ENCODE data around the gene CACNA2D2.

The CACNA2D2 gene

DNA sequence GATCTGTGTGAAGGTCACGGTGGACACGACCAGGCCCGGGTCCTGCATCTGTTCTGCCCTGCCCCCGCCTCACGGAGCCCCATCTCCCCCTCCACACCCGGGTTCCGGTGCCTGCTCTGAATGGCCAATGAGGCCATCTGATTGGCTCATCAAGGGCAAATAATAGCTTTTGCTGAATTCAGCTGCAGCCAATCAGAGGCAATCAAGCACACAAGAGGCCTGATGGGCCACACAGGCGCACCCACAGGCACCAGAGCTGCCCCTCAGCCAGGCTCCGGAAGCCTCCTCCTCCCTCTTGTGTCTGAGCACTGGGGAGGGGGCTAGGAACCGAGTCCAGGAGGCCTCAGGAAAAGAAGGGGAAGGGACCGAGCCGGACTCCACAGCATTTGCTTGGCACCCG lies 49.5 kb downstream of the CACNA2D2 start:
- no peak for TF ChIP-seq Cebpa-rat (IDR thresholded peaks at IDR 0.05)

GRCh38 chr3:50450209-50450921 lies 53.1 kb downstream of the CACNA2D2 start:
- Histone ChIP-seq H3K27me3 (no peaks in the 10 kb centered on the region), H3K9ac (0 out of 2 replicates have a peak overlapping the region, but pooled peaks have one; percentile 10), H3K27ac (peak overlapping the region; percentile 19; the same call in 1 of the 2 replicates), H4K20me1 (no peaks in the 10 kb centered on the region), H3K4me3 (no peak overlapping the region), H3K9me3 (no peaks in the 10 kb centered on the region), H3K4me2 (peak overlapping the region; percentile 70), H3K36me3 (no peaks in the 10 kb centered on the region), H3K4me1 (peaks cover 31% of the 10 kb centered on the region)
- TF ChIP-seq Cebpa-rat (IDR thresholded peaks at IDR 0.05), result no peak

More for the DNA sequence above, 49.5 kb downstream of the CACNA2D2 start:
- Histone ChIP-seq H3K36me3 (no peaks in the 10 kb centered on the region), H3K27ac (no peak overlapping the region), H3K4me1 (peaks cover 24% of the 10 kb centered on the region), H3K4me2 (no peak overlapping the region), H3K9me3 (no peaks in the 10 kb centered on the region), H3K9ac (no peak overlapping the region), H3K4me3 (no peak overlapping the region), H3K27me3 (no peaks in the 10 kb centered on the region), H4K20me1 (no peaks in the 10 kb centered on the region)

- Histone ChIP-seq H3K4me2 (peak overlapping the region; percentile 2), H3K27me3 (no peaks in the 10 kb centered on the region), H3K4me3 (no peak overlapping the region)
These were observed 54.5 kb downstream of the CACNA2D2 start for GRCh38 chr3:50448752-50449539.

GRCh38 chr3:50447290-50447840 lies 56.1 kb downstream of the CACNA2D2 start:
- no peak for TF ChIP-seq Cebpa-rat (IDR thresholded peaks at IDR 0.05)
- H3K4me3 ChIP-seq, result no peak overlapping the region
- H3K27me3 ChIP-seq, result no peaks in the 10 kb centered on the region
- H4K20me1 ChIP-seq, result no peaks in the 10 kb centered on the region
- no peak overlapping the region for H3K9ac ChIP-seq
- no peak overlapping the region for H3K4me2 ChIP-seq
- H3K4me1 ChIP-seq, result peaks cover 31% of the 10 kb centered on the region
- H3K9me3 ChIP-seq, result no peaks in the 10 kb centered on the region
- H3K36me3 ChIP-seq, result no peaks in the 10 kb centered on the region
- no peak overlapping the region for H3K27ac ChIP-seq

More at GRCh38 chr3:50448752-50449539, 54.5 kb downstream of the CACNA2D2 start:
- TF ChIP-seq Cebpa-rat (IDR thresholded peaks at IDR 0.05), result no peak
- Histone ChIP-seq H3K4me1 (peaks cover 31% of the 10 kb centered on the region), H3K36me3 (no peaks in the 10 kb centered on the region), H4K20me1 (no peaks in the 10 kb centered on the region), H3K9me3 (no peaks in the 10 kb centered on the region), H3K9ac (no peak overlapping the region), H3K27ac (no peak overlapping the region)

DNA sequence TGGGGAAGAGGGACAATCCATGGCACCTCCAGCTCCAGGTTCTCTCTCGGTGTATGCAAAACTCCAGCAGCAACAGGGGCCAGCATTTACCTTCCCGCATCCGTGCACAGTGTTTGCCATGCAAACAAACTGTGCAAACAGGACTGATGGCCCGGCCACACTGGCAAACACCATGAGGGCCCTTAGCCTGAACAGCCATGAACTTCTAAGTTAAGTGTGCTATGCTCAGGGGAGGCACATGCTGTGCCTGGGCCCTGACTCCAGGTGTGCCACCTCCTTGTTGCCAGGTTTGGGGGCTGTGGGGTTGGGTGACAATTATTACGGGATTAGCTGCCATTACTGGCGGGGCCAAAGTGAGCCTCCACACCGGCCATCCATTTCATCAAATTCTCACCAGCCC lies 57.5 kb downstream of the CACNA2D2 start:
- Histone ChIP-seq H3K9ac (no peak overlapping the region), H3K36me3 (no peaks in the 10 kb centered on the region), H4K20me1 (no peaks in the 10 kb centered on the region), H3K9me3 (no peaks in the 10 kb centered on the region), H3K4me2 (no peak overlapping the region), H3K4me1 (peaks cover 31% of the 10 kb centered on the region), H3K27me3 (no peaks in the 10 kb centered on the region), H3K27ac (no peak overlapping the region), H3K4me3 (no peak overlapping the region)
- TF ChIP-seq Cebpa-rat (IDR thresholded peaks at IDR 0.05), result no peak

GRCh38 chr3:50444782-50445181 lies 58.7 kb downstream of the CACNA2D2 start:
- H3K27ac ChIP-seq, result no peak overlapping the region
- H3K36me3 ChIP-seq, result no peaks in the 10 kb centered on the region
- no peaks in the 10 kb centered on the region for H3K9me3 ChIP-seq
- peaks cover 20% of the 10 kb centered on the region for H3K4me1 ChIP-seq
- H3K27me3 ChIP-seq, result no peaks in the 10 kb centered on the region
- H3K4me2 ChIP-seq, result no peak overlapping the region
- H3K4me3 ChIP-seq, result no peak overlapping the region
- TF ChIP-seq Cebpa-rat (IDR thresholded peaks at IDR 0.05), result no peak
- no peaks in the 10 kb centered on the region for H4K20me1 ChIP-seq
- H3K9ac ChIP-seq, result no peak overlapping the region

DNA sequence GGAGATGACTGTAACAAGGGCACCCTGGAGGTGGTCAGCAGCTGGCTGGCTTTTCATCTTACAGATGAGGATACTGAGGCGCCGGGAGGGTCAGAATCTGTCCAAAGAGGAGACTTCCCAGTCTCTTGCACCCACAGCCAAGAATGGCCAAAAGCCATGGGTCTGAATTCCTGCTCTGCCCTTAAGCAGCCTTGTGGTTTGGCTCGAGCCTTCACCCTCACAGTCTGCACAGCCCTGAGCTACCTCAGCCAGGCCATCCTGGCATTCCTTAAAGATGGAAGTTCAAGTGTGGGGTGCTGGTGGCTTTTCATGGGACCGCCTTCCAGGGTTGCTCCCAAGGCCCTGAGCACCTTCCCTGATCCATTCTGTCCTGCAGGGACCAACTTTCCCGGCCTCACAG lies 59.2 kb downstream of the CACNA2D2 start:
- no peaks in the 10 kb centered on the region for H3K27me3 ChIP-seq
- H4K20me1 ChIP-seq, result no peaks in the 10 kb centered on the region
- H3K4me3 ChIP-seq, result no peak overlapping the region
- no peak for TF ChIP-seq Cebpa-rat (IDR thresholded peaks at IDR 0.05)
- no peak overlapping the region for H3K9ac ChIP-seq
- H3K9me3 ChIP-seq, result no peaks in the 10 kb centered on the region
- no peak overlapping the region for H3K4me2 ChIP-seq
- no peak overlapping the region for H3K27ac ChIP-seq
- H3K4me1 ChIP-seq, result peaks cover 14% of the 10 kb centered on the region
- no peaks in the 10 kb centered on the region for H3K36me3 ChIP-seq

DNA sequence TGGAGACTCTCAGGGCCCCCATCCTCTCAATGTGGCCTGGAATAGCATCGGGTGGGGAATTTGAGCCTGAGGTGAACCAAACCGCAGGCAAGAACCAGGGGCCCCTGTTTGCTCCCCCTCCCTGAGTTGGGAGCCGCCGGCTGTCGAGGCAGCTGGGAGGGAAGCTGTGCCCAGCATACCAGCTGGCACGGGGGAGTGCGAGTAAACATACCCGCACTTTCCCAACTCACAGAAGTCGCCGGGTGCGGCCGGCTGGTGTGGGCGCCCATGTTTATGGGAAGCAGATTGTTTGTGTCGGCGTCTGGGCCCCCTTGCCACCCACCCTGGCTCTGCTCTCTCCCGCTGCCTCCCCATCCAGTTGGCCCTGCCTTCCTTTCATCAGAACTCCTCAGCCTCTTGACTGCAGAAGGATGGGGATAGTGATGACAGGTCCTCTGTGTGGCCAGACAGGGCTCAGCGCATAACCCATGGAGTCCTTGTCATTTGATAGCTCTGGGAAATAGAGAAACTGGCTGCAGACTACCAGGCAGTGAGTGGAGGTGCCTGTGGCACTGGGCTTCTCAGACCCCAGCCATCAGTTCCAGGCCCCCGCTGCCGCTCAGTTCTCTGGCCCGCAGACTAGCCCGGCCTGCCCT lies 60.4 kb downstream of the CACNA2D2 start:
- Histone ChIP-seq H3K4me3 (no peak overlapping the region), H4K20me1 (no peaks in the 10 kb centered on the region), H3K9me3 (no peaks in the 10 kb centered on the region), H3K27ac (no peak overlapping the region), H3K4me2 (no peak overlapping the region), H3K4me1 (0 out of 2 replicates have a peak, but pooled peaks cover 5% of the 10 kb centered on the region), H3K27me3 (no peaks in the 10 kb centered on the region), H3K36me3 (no peaks in the 10 kb centered on the region), H3K9ac (no peak overlapping the region)
- no peak for TF ChIP-seq Cebpa-rat (IDR thresholded peaks at IDR 0.05)

DNA sequence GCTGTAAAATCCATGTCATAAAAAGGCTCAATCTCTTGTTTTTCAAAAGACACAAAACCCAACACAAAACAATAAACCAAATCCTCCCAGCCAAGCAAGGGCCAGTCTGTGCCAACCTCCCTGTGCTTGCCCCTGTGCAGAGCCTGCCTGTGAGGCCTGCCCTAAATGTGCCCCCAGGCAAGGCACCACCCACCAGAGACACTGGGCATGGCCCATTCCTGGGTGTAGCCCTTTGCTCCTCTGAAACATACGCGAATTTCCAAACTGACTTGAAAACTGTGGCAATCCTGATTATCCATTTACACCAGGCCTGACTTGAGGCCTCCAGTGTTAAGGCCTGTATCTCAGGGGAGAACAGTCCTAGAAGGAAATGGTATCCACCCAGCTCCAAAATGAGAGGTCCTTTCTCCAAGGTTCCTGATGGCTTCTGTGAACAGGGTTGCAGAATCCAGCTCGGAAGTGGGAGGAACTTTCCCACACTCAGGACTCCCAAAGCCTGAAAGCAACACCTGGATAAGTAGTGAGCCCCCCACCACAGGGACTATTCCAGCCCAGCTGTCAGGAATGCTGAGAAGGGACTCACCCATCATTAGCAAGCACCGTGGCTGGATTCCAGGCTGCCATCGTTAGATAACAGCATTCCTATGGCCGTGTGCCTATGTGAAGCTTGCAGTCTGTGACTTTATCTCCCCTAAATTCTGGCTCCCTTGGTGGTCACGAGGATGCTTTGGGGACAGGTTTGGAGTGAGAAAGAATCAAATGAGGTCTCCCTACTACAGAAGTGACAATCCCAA lies 61.8 kb downstream of the CACNA2D2 start:
- Histone ChIP-seq H3K27ac (no peak overlapping the region), H3K4me2 (no peak overlapping the region), H3K9ac (no peak overlapping the region), H3K36me3 (no peaks in the 10 kb centered on the region), H3K4me1 (no peaks in the 10 kb centered on the region), H3K4me3 (no peak overlapping the region), H3K27me3 (no peaks in the 10 kb centered on the region), H3K9me3 (no peaks in the 10 kb centered on the region), H4K20me1 (no peaks in the 10 kb centered on the region)
- TF ChIP-seq Cebpa-rat (IDR thresholded peaks at IDR 0.05), result no peak

All from BLaER1 (cell line).